Duodenal mucosa (tissue), 2 donors: ENCODE data around the gene MTERF2.
A peak's percentile ranks its signal among the peaks of the same experiment; 100 is the strongest.

Source experiments
- H3K27ac ChIP-seq: one replicate; pipeline ENCODE4 v1.7.0; 2013; ENCODE audit warnings: low read depth, low read length
- H3K27me3 ChIP-seq, 2 donors: one replicate each; pipeline ENCODE4 v1.7.0; 2013; ENCODE audit warnings: low read length in 2 of 2, control low read depth in 1 of 2; ENCODE audit not compliant: insufficient read depth in 2 of 2, control insufficient read depth in 1 of 2
- H3K36me3 ChIP-seq, 2 donors: one replicate each; pipeline ENCODE4 v1.7.0; 2013; ENCODE audit warnings: low read length in 2 of 2, control low read depth in 1 of 2; ENCODE audit not compliant: insufficient read depth in 2 of 2, control insufficient read depth in 1 of 2
- H3K4me1 ChIP-seq, 2 donors: one replicate each; pipeline ENCODE4 v1.7.0; 2013; ENCODE audit warnings: low read length in 2 of 2, control low read depth in 1 of 2; ENCODE audit not compliant: insufficient read depth in 2 of 2, control insufficient read depth in 1 of 2
- H3K4me3 ChIP-seq, 2 donors: one replicate each; pipeline ENCODE4 v1.7.0; 2013; ENCODE audit warnings: low read length in 2 of 2, low read depth in 1 of 2
- H3K9ac ChIP-seq, 2 donors: one replicate each; pipeline ENCODE4 v1.7.0; 2013; ENCODE audit warnings: low read length in 2 of 2, low read depth in 1 of 2
- H3K9me3 ChIP-seq, 2 donors: one replicate each; pipeline ENCODE4 v1.7.0; 2013; ENCODE audit warnings: low read length in 2 of 2, control low read depth in 1 of 2; ENCODE audit not compliant: control insufficient read depth in 1 of 2

MTERF2 gene

DNA sequence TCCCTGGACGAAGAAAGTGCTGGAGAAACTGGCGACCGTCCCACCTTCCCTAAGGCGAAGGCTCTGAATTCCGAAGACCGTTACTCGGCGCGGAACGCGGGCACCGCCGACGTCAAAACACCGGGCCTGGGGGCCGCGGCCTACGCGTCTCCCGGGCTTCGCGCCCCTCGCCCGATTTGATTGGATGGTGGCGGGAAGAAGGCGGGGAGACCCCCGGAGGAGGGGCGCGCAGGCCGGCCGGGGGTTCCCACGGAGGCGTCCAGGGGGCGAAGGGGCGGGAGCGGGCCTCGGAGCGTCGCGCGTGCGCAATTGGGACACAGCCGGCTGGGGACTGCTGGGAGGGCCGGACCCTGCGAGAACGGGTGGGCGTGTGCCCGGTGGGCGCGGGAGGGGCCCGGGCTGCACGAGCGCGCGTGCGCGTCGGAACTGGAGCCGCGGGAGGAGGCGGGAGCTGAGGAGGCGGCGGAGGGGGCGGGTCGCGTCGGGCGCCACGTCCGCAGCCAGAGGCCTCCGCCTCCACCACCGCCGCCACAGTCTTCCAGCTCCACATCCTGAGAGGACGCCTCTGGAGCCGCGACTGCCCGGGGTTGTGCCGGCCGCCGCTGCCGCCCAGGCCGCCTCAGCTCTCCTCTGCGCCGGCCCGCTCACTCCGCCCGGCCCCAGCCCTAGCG is 31.4 kb downstream of the MTERF2 start, which contains the start of gene TMEM263:
Gene TMEM263, plus strand, starts transcription at position 531 of the 671 bp plus-strand sequence. CDS start 11,210 bp downstream, outside the sequence.
- Histone ChIP-seq H3K36me3 (no peaks in the 10 kb centered on the region), H3K9ac (peak within 1 kb of the TSS; percentile 88 to 96), H3K27ac (peak within 1 kb of the TSS; percentile 93), H3K27me3 (no peaks in the 10 kb centered on the region), H3K4me1 (peaks cover 22% of the 10 kb centered on the region in 2 donors), H3K4me3 (peak within 1 kb of the TSS; percentile 86 to 92), H3K9me3 (no peaks in the 10 kb centered on the region)

- Histone ChIP-seq H3K36me3 (no peaks in the 10 kb centered on the region), H3K4me1 (peaks cover 22% of the 10 kb centered on the region in 2 donors), H3K4me3 (peak overlapping the region; percentile 86 to 92), H3K9ac (peak overlapping the region; percentile 88 to 96), H3K27me3 (no peaks in the 10 kb centered on the region), H3K27ac (peak overlapping the region; percentile 93), H3K9me3 (no peaks in the 10 kb centered on the region)
Measured at GRCh38 chr12:106954462-106955376, 32.2 kb downstream of the MTERF2 start.

DNA sequence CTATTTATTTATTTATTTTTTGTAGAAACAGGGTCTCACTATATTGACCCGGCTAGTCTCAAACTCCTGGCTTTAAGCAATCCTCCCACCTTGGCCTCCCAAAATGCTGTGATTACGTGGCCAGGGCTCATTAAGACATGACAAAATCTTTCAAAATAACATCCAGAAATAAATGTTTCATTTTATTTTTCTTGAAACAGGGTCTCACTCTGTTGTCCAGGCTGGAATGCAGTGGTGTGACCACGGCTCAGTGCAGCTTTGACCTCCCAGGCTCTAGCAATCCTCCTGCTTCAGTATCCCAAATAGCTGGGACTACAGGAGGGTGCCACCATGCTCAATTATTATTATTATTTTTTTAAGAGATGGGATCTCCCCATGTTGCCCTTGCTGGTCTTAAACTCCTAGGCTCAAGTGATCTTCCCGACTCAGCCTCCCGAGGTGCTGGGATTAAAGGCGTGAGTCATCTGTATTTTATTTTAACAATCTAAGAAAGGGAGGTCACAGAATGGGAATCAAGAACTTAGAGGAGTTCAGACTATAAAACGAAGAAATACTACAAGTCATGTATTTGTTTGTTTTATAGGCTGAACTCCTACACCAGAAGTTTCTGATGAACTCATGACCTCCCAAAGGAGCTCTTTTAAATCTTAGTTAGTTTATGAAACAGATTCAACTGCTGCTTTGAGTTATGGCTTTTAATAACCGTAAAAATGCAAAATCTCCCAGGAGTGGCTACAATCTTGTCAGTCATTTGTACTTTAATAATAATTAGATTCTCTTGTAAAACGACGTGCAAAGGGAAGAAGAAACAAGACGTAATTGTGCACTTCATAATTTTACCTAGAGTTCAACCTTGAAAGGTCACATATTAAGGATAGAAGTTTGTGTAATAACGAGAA is 33.3 kb downstream of the MTERF2 start:
- no peak overlapping the region for H3K9ac ChIP-seq
- no peaks in the 10 kb centered on the region for H3K27me3 ChIP-seq
- H3K36me3 ChIP-seq, result no peaks in the 10 kb centered on the region
- H3K9me3 ChIP-seq, result peaks cover 0 to 4% of the 10 kb centered on the region in 2 donors
- H3K4me1 ChIP-seq, result peaks cover 19 to 22% of the 10 kb centered on the region in 2 donors
- H3K27ac ChIP-seq, result no peak overlapping the region
- peak overlapping the region in 1 of 2 donors; percentile 92 for H3K4me3 ChIP-seq

GRCh38 chr12:106950591-106950990 is 36.4 kb downstream of the MTERF2 start:
- H3K9me3 ChIP-seq, result peaks cover 0 to 4% of the 10 kb centered on the region in 2 donors
- H3K4me3 ChIP-seq, result no peak overlapping the region
- peaks cover 9 to 11% of the 10 kb centered on the region in 2 donors for H3K4me1 ChIP-seq
- no peaks in the 10 kb centered on the region for H3K27me3 ChIP-seq
- H3K27ac ChIP-seq, result no peak overlapping the region
- no peak overlapping the region for H3K9ac ChIP-seq
- H3K36me3 ChIP-seq, result no peaks in the 10 kb centered on the region

- Histone ChIP-seq H3K27me3 (no peaks in the 10 kb centered on the region), H3K9me3 (peaks cover 0 to 4% of the 10 kb centered on the region in 2 donors), H3K27ac (no peak overlapping the region), H3K4me3 (no peak overlapping the region), H3K4me1 (no peaks in the 10 kb centered on the region), H3K9ac (no peak overlapping the region), H3K36me3 (no peaks in the 10 kb centered on the region)
Measured at GRCh38 chr12:106947461-106947860, 39.5 kb downstream of the MTERF2 start.

GRCh38 chr12:106945261-106945851 is 41.6 kb downstream of the MTERF2 start:
- Histone ChIP-seq H3K4me3 (no peak overlapping the region), H3K27me3 (no peaks in the 10 kb centered on the region), H3K27ac (no peak overlapping the region), H3K36me3 (no peaks in the 10 kb centered on the region), H3K9me3 (peaks cover 0 to 4% of the 10 kb centered on the region in 2 donors), H3K9ac (no peak overlapping the region), H3K4me1 (no peaks in the 10 kb centered on the region)

GRCh38 chr12:106942775-106943174 is 44.2 kb downstream of the MTERF2 start:
- Histone ChIP-seq H3K27me3 (no peaks in the 10 kb centered on the region), H3K4me3 (no peak overlapping the region), H3K4me1 (no peaks in the 10 kb centered on the region), H3K36me3 (no peaks in the 10 kb centered on the region), H3K9ac (no peak overlapping the region), H3K9me3 (no peaks in the 10 kb centered on the region), H3K27ac (no peak overlapping the region)

DNA sequence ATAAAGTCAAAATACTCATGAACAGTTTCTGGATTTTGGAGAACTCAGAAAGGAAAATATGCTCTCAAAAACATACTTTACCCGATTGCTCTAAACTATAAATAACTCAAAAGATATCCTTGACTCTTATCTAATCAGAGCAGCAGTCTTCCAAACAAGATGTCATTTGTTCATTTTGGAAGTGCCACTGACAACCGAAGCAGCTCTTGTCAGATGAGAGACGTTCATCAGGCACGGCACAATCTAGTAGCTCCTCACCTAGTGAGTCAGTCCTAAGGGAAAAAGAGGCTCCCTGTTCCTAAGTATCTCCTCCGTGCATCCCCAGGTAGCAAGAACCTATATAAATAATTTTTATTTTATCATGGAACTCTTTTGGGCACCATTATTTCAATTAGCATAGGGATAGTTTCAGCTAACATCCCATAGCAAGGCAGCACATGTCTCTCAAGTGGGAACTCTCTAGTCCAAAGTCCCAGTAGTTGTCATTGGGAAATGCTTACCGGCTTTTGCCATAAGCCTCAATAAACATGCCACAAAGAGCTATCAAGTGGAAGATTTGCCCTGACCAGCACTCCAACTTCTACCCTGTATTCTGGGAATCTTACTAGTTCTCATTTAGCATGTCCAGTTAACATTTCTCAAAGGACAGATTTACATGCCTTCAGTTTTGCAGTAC is 45.3 kb downstream of the MTERF2 start:
- H3K9me3 ChIP-seq, result no peaks in the 10 kb centered on the region
- no peaks in the 10 kb centered on the region for H3K27me3 ChIP-seq
- no peak overlapping the region for H3K9ac ChIP-seq
- no peak overlapping the region for H3K4me3 ChIP-seq
- no peak overlapping the region for H3K27ac ChIP-seq
- H3K36me3 ChIP-seq, result no peaks in the 10 kb centered on the region
- no peaks in the 10 kb centered on the region for H3K4me1 ChIP-seq

- Histone ChIP-seq H3K4me3 (no peak overlapping the region), H3K27me3 (no peaks in the 10 kb centered on the region), H3K36me3 (no peaks in the 10 kb centered on the region), H3K27ac (no peak overlapping the region), H3K4me1 (no peaks in the 10 kb centered on the region), H3K9ac (no peak overlapping the region), H3K9me3 (no peaks in the 10 kb centered on the region)
Measured at GRCh38 chr12:106934277-106934676, 52.7 kb downstream of the MTERF2 start.
